ENCODE results near the gene MYLK2. TPM values are rescaled to one million over a fixed set of nuclear protein-coding genes. Genes with fewer than 3 reads are reported as not detected.

The MYLK2 gene
- polyA plus RNA-seq, 1 donor (not counting 4 experiments of a cell fraction or from before 2014, with no cell fraction given) = 0.05 TPM

GRCh38 chr20:31851240-31851955, 32.2 kb downstream of the MYLK2 start:
- dilution Hi-C loops (cut with MboI; ENCODE audit: extremely low pct_ligation_motif_present, low sequenced_read_pairs) = no loop called here

GRCh38 chr20:31853481-31853880, 34.3 kb downstream of the MYLK2 start:
- H3K4me3 ChIP-seq (ENCODE audit: control insufficient read depth in 2 of 3, extremely low read depth in 1 of 3, insufficient read depth in 2 of 3, low read depth in 1 of 3, low read length in 3 of 3) = no peak overlapping the region
- H3K9ac ChIP-seq (ENCODE audit: control insufficient read depth, extremely low read depth, insufficient read depth, low read length) = no peak overlapping the region
- H3K9me3 ChIP-seq (ENCODE audit: control insufficient read depth, low read depth, low read length) = no peaks in the 10 kb centered on the region
- dilution Hi-C loops (cut with MboI; ENCODE audit: extremely low pct_ligation_motif_present, low sequenced_read_pairs) = no loop called here
- H3K36me3 ChIP-seq (ENCODE audit: control insufficient read depth in 2 of 2, extremely low read depth in 1 of 2, insufficient read depth in 2 of 2, low read length in 2 of 2) = no peaks in the 10 kb centered on the region
- H3K27ac ChIP-seq (ENCODE audit: control insufficient read depth, insufficient read depth, low read length) = no peak overlapping the region
- H3K27me3 ChIP-seq (ENCODE audit: control insufficient read depth, extremely low read depth, insufficient read depth, low read length) = peaks cover 34% of the 10 kb centered on the region
- TF ChIP-seq EZH2 (IDR thresholded peaks at IDR 0.05; ENCODE audit: low read length) (no peak), CTCF (optimal IDR thresholded peaks at IDR 0.05 in 1 of 3, IDR thresholded peaks at IDR 0.05 in 1 of 3, conservative IDR thresholded peaks at IDR 0.05 in 1 of 3; ENCODE audit: extremely low read depth in 1 of 3, insufficient read depth in 2 of 3, low read length in 3 of 3) (no peak)
- no peaks in the 10 kb centered on the region for H3K79me2 ChIP-seq (ENCODE audit: control insufficient read depth, insufficient read depth, low read length)
- H3K4me2 ChIP-seq (ENCODE audit: control insufficient read depth, extremely low read depth, insufficient read depth, low read depth, low read length) = no peak overlapping the region
- H4K20me1 ChIP-seq (ENCODE audit: control insufficient read depth, extremely low read depth, insufficient read depth, low read length) = no peaks in the 10 kb centered on the region
- H2AFZ ChIP-seq (ENCODE audit: control insufficient read depth, low read length) = no peak overlapping the region
- no peaks in the 10 kb centered on the region for H3K9me1 ChIP-seq (ENCODE audit: control insufficient read depth, extremely low read depth, insufficient read depth, low read length)
- DNase-seq (ENCODE audit: low read depth, low spot score) (no peak), FAIRE-seq (no peak)
- H3K4me1 ChIP-seq (ENCODE audit: control insufficient read depth, extremely low read depth, insufficient read depth, low read length) = no peaks in the 10 kb centered on the region

More at GRCh38 chr20:31851240-31851955, 32.2 kb downstream of the MYLK2 start:
- H3K27ac ChIP-seq (ENCODE audit: control insufficient read depth, insufficient read depth, low read length) = no peak overlapping the region
- H3K9ac ChIP-seq (ENCODE audit: control insufficient read depth, extremely low read depth, insufficient read depth, low read length) = no peak overlapping the region
- H3K4me3 ChIP-seq (ENCODE audit: control insufficient read depth in 2 of 3, extremely low read depth in 1 of 3, insufficient read depth in 2 of 3, low read depth in 1 of 3, low read length in 3 of 3) = no peak overlapping the region
- no peak for DNase-seq (ENCODE audit: low read depth, low spot score)
- TF ChIP-seq EZH2 (IDR thresholded peaks at IDR 0.05; ENCODE audit: low read length) (no peak), CTCF (optimal IDR thresholded peaks at IDR 0.05 in 1 of 3, IDR thresholded peaks at IDR 0.05 in 1 of 3, conservative IDR thresholded peaks at IDR 0.05 in 1 of 3; ENCODE audit: extremely low read depth in 1 of 3, insufficient read depth in 2 of 3, low read length in 3 of 3) (no peak)
- H3K27me3 ChIP-seq (ENCODE audit: control insufficient read depth, extremely low read depth, insufficient read depth, low read length) = peaks cover 27% of the 10 kb centered on the region
- no peaks in the 10 kb centered on the region for H3K9me3 ChIP-seq (ENCODE audit: control insufficient read depth, low read depth, low read length)
- no peaks in the 10 kb centered on the region for H3K4me1 ChIP-seq (ENCODE audit: control insufficient read depth, extremely low read depth, insufficient read depth, low read length)
- no peaks in the 10 kb centered on the region for H4K20me1 ChIP-seq (ENCODE audit: control insufficient read depth, extremely low read depth, insufficient read depth, low read length)
- no peak for FAIRE-seq
- no peak overlapping the region for H2AFZ ChIP-seq (ENCODE audit: control insufficient read depth, low read length)
- H3K36me3 ChIP-seq (ENCODE audit: control insufficient read depth in 2 of 2, extremely low read depth in 1 of 2, insufficient read depth in 2 of 2, low read length in 2 of 2) = no peaks in the 10 kb centered on the region
- H3K79me2 ChIP-seq (ENCODE audit: control insufficient read depth, insufficient read depth, low read length) = no peaks in the 10 kb centered on the region
- no peaks in the 10 kb centered on the region for H3K9me1 ChIP-seq (ENCODE audit: control insufficient read depth, extremely low read depth, insufficient read depth, low read length)
- no peak overlapping the region for H3K4me2 ChIP-seq (ENCODE audit: control insufficient read depth, extremely low read depth, insufficient read depth, low read depth, low read length)

All from keratinocyte (primary cell).